HepG2 (cell line): Measurements from ENCODE around the gene MTA3. TPM values are rescaled to one million over a fixed set of nuclear protein-coding genes. Genes with fewer than 3 reads are reported as not detected.
A peak's percentile ranks its signal among the peaks of the same experiment; 100 is the strongest.

Experiments used
- ARID3A ChIP-seq: IDR thresholded peaks from 2 replicates; pipeline ENCODE4 v1.6.1; 2012; ENCODE audit warnings: low read depth, low read length, improper control_type of control experiment
- CSRNP2 ChIP-seq: sonication (generic); formaldehyde crosslinking; conservative IDR thresholded peaks from 2 replicates; pipeline ENCODE4 v1.8.0; 2022; ENCODE audit warnings: low read depth, missing genetic modification reagents
- DNMT1 ChIP-seq: sonication (generic); formaldehyde crosslinking; IDR thresholded peaks from 2 replicates; pipeline ENCODE4 v1.5.1; 2020; ENCODE audit warnings: mild to moderate bottlenecking, missing genetic modification reagents
- MIXL1 ChIP-seq: IDR thresholded peaks from 2 replicates; pipeline ENCODE4 v1.6.1; 2016
- PAXIP1 ChIP-seq: sonication (generic); formaldehyde crosslinking; conservative IDR thresholded peaks from 2 replicates; pipeline ENCODE4 v1.4.0; 2020; ENCODE audit warnings: mild to moderate bottlenecking, missing genetic modification reagents, moderate library complexity
- PRMT3 ChIP-seq: sonication (generic); formaldehyde crosslinking; IDR thresholded peaks from 2 replicates; pipeline ENCODE4 v1.8.1; 2022; ENCODE audit warnings: low read depth, mild to moderate bottlenecking, moderate library complexity, missing genetic modification reagents, borderline replicate concordance
- RBM22 ChIP-seq: fragments of 200-400 bp; formaldehyde crosslinking; optimal IDR thresholded peaks from 2 replicates; pipeline ENCODE3; 2017; ENCODE audit warnings: mild to moderate bottlenecking, low read length, moderate library complexity
- RCOR2 ChIP-seq: IDR thresholded peaks from 2 replicates; pipeline ENCODE4 v1.6.1; 2016; ENCODE audit warnings: missing biosample characterization, missing genetic modification reagents
- RORA ChIP-seq: sonication (generic); formaldehyde crosslinking; IDR thresholded peaks from 2 replicates; pipeline ENCODE4 v1.5.0; 2020; ENCODE audit warnings: mild to moderate bottlenecking, missing genetic modification reagents, moderate library complexity
- ZBTB1 ChIP-seq: sonication (generic); formaldehyde crosslinking; IDR thresholded peaks from 2 replicates; pipeline ENCODE4 v1.4.0; 2020; ENCODE audit warnings: missing genetic modification reagents, borderline replicate concordance
- ZBTB14 ChIP-seq: sonication (generic); formaldehyde crosslinking; IDR thresholded peaks from 2 replicates; pipeline ENCODE4 v1.4.0; 2020; ENCODE audit warnings: missing genetic modification reagents
- ZBTB38 ChIP-seq: sonication (generic); formaldehyde crosslinking; IDR thresholded peaks from 2 replicates; pipeline ENCODE4 v1.5.1; 2020; ENCODE audit warnings: mild to moderate bottlenecking, missing genetic modification reagents
- ZBTB4 ChIP-seq: sonication (generic); formaldehyde crosslinking; IDR thresholded peaks from 2 replicates; pipeline ENCODE4 v1.4.0; 2020; ENCODE audit warnings: missing genetic modification reagents, mild to moderate bottlenecking, borderline replicate concordance
- ZNF292 ChIP-seq: sonication (generic); formaldehyde crosslinking; IDR thresholded peaks from 2 replicates; pipeline ENCODE4 v1.8.1; 2022; ENCODE audit warnings: mild to moderate bottlenecking, low read depth, missing genetic modification reagents, borderline replicate concordance
- ZNF619 ChIP-seq: sonication (generic); formaldehyde crosslinking; IDR thresholded peaks from 2 replicates; pipeline ENCODE4 v1.4.0; 2020; ENCODE audit warnings: mild to moderate bottlenecking, missing genetic modification reagents
- ZNF678 ChIP-seq: sonication (generic); formaldehyde crosslinking; IDR thresholded peaks from 2 replicates; pipeline ENCODE4 v1.4.0; 2020; ENCODE audit warnings: mild to moderate bottlenecking, missing genetic modification reagents
- ZNF740 ChIP-seq: sonication (generic); formaldehyde crosslinking; IDR thresholded peaks from 2 replicates; pipeline ENCODE4 v1.4.0; 2020; ENCODE audit warnings: missing genetic modification reagents
- polyA plus RNA-seq, 8 experiments: library from polyadenylated mRNA; depleted of rRNA in 3 of 8; stranded (reverse) in 7 of 8; unstranded in 1 of 8; fragments of >200 nt; fragmentation: Illumina TruSeq in 4 of 8; extraction: Trizol in 4 of 8; gene quantifications; 2 replicates each; pipeline versions ENCODE4 v1.2.1 to v1.2.3, GENCODE V29; 2011 to 2016; ENCODE audit warnings: low read depth in 4 of 8, missing spikeins in 1 of 8, mixed read lengths in 1 of 8; ENCODE audit not compliant: insufficient read depth in 1 of 8
- total RNA-seq, 5 experiments: library from RNA; depleted of rRNA; stranded (reverse); fragments of >200 nt; fragmentation: Illumina TruSeq; extraction: Trizol; gene quantifications; 2 replicates each; pipeline ENCODE4 v1.2.3, GENCODE V29; 2016; ENCODE audit warnings: low read depth in 1 of 5

The MTA3 gene
- total and polyA plus RNA-seq, 2 of the 13 experiments (the other 11 are each of a cell fraction or from before 2014, with no cell fraction given), result 48.8 to 77.8 TPM

- TF ChIP-seq ZBTB4 (CRISPR knock-in tag), result no peak
- no peak for TF ChIP-seq ZBTB14 (CRISPR knock-in tag)
- TF ChIP-seq ZBTB38 (CRISPR knock-in tag), result no peak
- TF ChIP-seq ZNF619 (CRISPR knock-in tag), result peak; percentile 81; the same call in 1 of the 2 replicates
- TF ChIP-seq MIXL1 (CRISPR knock-in tag), result no peak
- TF ChIP-seq RCOR2 (CRISPR knock-in tag), result no peak
- no peak for TF ChIP-seq CSRNP2 (CRISPR knock-in tag)
- no peak for TF ChIP-seq ZNF740 (CRISPR knock-in tag)
- TF ChIP-seq ARID3A, result no peak
- no peak for TF ChIP-seq RORA (CRISPR knock-in tag)
- TF ChIP-seq RBM22, result peak; percentile 58
- TF ChIP-seq PAXIP1 (CRISPR knock-in tag), result no peak
- TF ChIP-seq ZBTB1 (CRISPR knock-in tag), result no peak
- no peak for TF ChIP-seq PRMT3 (CRISPR knock-in tag)
- no peak for TF ChIP-seq ZNF678
- TF ChIP-seq DNMT1 (CRISPR knock-in tag), result no peak
- no peak for TF ChIP-seq ZNF292 (CRISPR knock-in tag)
Measured at GRCh38 chr2:42663106-42663780, 94.8 kb downstream of the MTA3 start (continued).
